ENCODE results near the gene UBR2.

The UBR2 gene

GRCh38 chr6:42644211-42644610, 80.4 kb downstream of the UBR2 start:
- no peak for TF ChIP-seq CTCF (IDR thresholded peaks at IDR 0.05)
- DNase-seq: no peak
- H3K36me3 ChIP-seq: peaks cover 72 to 96% (median 79%) of the 10 kb centered on the region in 3 donors
- intact Hi-C loops (cut with DNase I; ENCODE audit: low total_unique reads): no loop called here
- no peak overlapping the region for H3K4me3 ChIP-seq
- no peak overlapping the region for H3K27ac ChIP-seq
- no peaks in the 10 kb centered on the region for H3K9me3 ChIP-seq
- no peaks in the 10 kb centered on the region for H3K27me3 ChIP-seq
- no peaks in the 10 kb centered on the region for H3K4me1 ChIP-seq

- Histone ChIP-seq H3K9me3 (no peaks in the 10 kb centered on the region), H3K36me3 (peaks cover 75 to 95% (median 79%) of the 10 kb centered on the region in 3 donors), H3K4me1 (no peaks in the 10 kb centered on the region), H3K27me3 (no peaks in the 10 kb centered on the region), H3K4me3 (no peak overlapping the region), H3K27ac (no peak overlapping the region)
- intact Hi-C loops (cut with DNase I; ENCODE audit: low total_unique reads): no loop called here
- DNase-seq: no peak
- TF ChIP-seq CTCF (IDR thresholded peaks at IDR 0.05): no peak
These were observed 88.4 kb downstream of the UBR2 start for GRCh38 chr6:42652024-42652746.

GRCh38 chr6:42653851-42654250, 90.0 kb downstream of the UBR2 start:
- Histone ChIP-seq H3K36me3 (peaks cover 81 to 96% (median 82%) of the 10 kb centered on the region in 3 donors), H3K4me3 (no peak overlapping the region), H3K27ac (no peak overlapping the region), H3K4me1 (no peaks in the 10 kb centered on the region), H3K27me3 (no peaks in the 10 kb centered on the region), H3K9me3 (no peaks in the 10 kb centered on the region)
- no peak for TF ChIP-seq CTCF (IDR thresholded peaks at IDR 0.05)
- DNase-seq: no peak
- intact Hi-C loops (cut with DNase I; ENCODE audit: low total_unique reads): no loop called here

DNA sequence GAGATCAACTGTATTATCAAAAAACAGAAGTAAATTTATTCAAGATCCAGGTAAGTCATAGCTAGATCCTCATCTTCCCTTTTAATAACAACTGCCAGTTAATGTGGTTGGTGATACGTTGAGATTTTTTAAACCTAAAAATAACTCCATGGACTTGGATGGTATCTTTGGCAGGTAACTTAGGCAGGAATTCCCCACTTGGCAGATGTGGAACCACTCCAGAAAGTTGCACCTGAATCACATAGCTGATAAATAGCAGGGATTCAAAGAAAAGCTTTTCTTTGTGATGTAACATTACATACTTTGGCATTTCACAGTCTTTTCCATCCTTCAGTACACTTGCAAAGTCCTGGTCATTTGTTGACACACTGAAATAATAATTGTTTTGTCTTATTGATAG, 96.0 kb downstream of the UBR2 start:
- peaks cover 62 to 79% (median 75%) of the 10 kb centered on the region in 3 donors for H3K36me3 ChIP-seq
- TF ChIP-seq CTCF (IDR thresholded peaks at IDR 0.05): no peak
- no peak for DNase-seq

GRCh38 chr6:42661540-42662153, 97.8 kb downstream of the UBR2 start:
- DNase-seq: peak; percentile 78 to 85
- no peak overlapping the region for H3K27ac ChIP-seq
- intact Hi-C loops (cut with DNase I; ENCODE audit: low total_unique reads): loop anchor here (5.0 kb wide), 2 partner anchors 66 to 216 kb away; partner anchors contain the start of gene RPL7L1
- H3K36me3 ChIP-seq: peaks cover 68 to 77% (median 76%) of the 10 kb centered on the region in 3 donors
- TF ChIP-seq CTCF (IDR thresholded peaks at IDR 0.05): peak; percentile 82 to 90
- H3K9me3 ChIP-seq: no peaks in the 10 kb centered on the region
- peaks cover 0 to 3% (median 0%) of the 10 kb centered on the region in 4 donors for H3K4me1 ChIP-seq
- H3K27me3 ChIP-seq: no peaks in the 10 kb centered on the region
- no peak overlapping the region for H3K4me3 ChIP-seq

More for the DNA sequence above, 96.0 kb downstream of the UBR2 start:
- Histone ChIP-seq H3K27ac (no peak overlapping the region), H3K9me3 (no peaks in the 10 kb centered on the region), H3K4me1 (peaks cover 0 to 3% (median 0%) of the 10 kb centered on the region in 4 donors), H3K27me3 (no peaks in the 10 kb centered on the region), H3K4me3 (no peak overlapping the region)
- intact Hi-C loops (cut with DNase I; ENCODE audit: low total_unique reads): loop anchor here (5.0 kb wide), 2 partner anchors 67 to 217 kb away; partner anchors contain the start of gene RPL7L1
